ENCODE data around the gene FANCC. TPM values are rescaled to one million over a fixed set of nuclear protein-coding genes. Genes with fewer than 3 reads are reported as not detected.

The FANCC gene
- total and polyA plus RNA-seq, 2 of the 4 experiments (the other 2 are of a cell fraction): 4.7 to 6.3 TPM

DNA sequence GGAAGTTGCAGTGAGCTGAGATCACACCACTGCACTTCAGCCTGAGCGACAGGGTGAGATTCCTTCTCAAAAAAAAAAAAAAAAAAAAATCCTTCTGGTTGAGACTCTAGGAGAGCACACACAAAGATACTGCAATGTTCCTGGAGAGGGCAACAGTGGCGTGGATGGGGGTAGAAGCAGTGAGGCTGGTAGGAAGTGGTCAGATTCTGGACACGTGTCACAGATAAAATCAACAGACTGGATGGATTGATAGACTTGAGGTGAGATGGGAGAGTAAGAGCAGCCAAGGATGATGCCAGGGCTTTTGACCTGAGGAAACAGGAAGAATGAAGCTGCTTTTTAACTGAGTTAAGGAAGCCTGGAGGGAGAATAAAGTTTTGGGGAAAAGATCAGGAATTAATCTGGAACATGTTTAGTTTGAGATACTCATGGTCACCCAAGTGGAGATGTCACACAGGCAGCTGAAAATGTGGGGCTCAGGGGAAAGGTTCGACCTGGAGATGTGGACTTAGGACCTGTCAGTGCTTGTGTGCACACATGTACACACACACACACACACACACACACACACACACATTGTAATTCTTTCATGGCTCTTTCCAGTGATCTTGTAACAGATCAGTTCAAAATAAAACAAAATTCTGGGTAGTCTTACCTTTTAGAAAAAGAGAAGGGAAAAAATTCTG, 88.1 kb downstream of the FANCC start:
- Histone ChIP-seq H2BK20ac (ENCODE audit: low read depth, low read length) (no peak overlapping the region), H4K91ac (ENCODE audit: insufficient read depth, low read depth, low read length) (no peak overlapping the region), H3K27ac (ENCODE audit: insufficient read depth, low read length) (no peak overlapping the region), H2AFZ (replicated peaks; ENCODE audit: low read length, poor library complexity) (no peak overlapping the region), H3K14ac (replicated peaks; ENCODE audit: low read depth, low read length) (no peak overlapping the region), H2AK9ac (replicated peaks; ENCODE audit: low read depth, low read length, poor library complexity) (no peak overlapping the region), H3K9me1 (ENCODE audit: insufficient read depth, low read length) (no peaks in the 10 kb centered on the region; the same call in 1 of the 2 replicates), H3K27me3 (ENCODE audit: control insufficient read depth, insufficient read depth, low read length) (no peaks in the 10 kb centered on the region), H2BK15ac (ENCODE audit: low read depth, low read length) (no peak overlapping the region), H3K79me1 (ENCODE audit: low read depth in 1 of 2, low read length in 2 of 2) (no peaks in the 10 kb centered on the region; a peak in 1 of 4 replicates), H3K4me2 (ENCODE audit: low read depth, low read length) (no peak overlapping the region), H3K4me1 (ENCODE audit: control insufficient read depth, insufficient read depth, low read length) (peaks cover 2% of the 10 kb centered on the region; the same call in 1 of the 2 replicates), H4K5ac (ENCODE audit: low read depth, low read length) (no peak overlapping the region), H3K4me3 (ENCODE audit: insufficient read depth, low read depth, low read length) (no peak overlapping the region), H3K56ac (ENCODE audit: extremely low read depth, insufficient read depth, low read length) (no peak overlapping the region), H3K36me3 (ENCODE audit: control insufficient read depth, insufficient read depth, low read length) (0 out of 2 replicates have a peak, but pooled peaks cover 1% of the 10 kb centered on the region), H3K18ac (ENCODE audit: low read depth, low read length) (no peak overlapping the region), H3K9ac (ENCODE audit: low read depth, low read length) (no peak overlapping the region), H2AK5ac (ENCODE audit: low read depth, low read length) (no peak overlapping the region), H3K9me3 (ENCODE audit: control insufficient read depth, insufficient read depth, low read length) (no peaks in the 10 kb centered on the region), H3K23ac (ENCODE audit: low read depth, low read length) (no peak overlapping the region), H3K4ac (ENCODE audit: low read depth, low read length) (no peak overlapping the region), H4K8ac (ENCODE audit: low read depth in 2 of 2, low read length in 2 of 2) (no peak overlapping the region), H2BK5ac (ENCODE audit: low read depth, low read length, poor library complexity, severe bottlenecking) (no peak overlapping the region), H4K20me1 (ENCODE audit: insufficient read depth, low read length) (no peaks in the 10 kb centered on the region), H2BK120ac (ENCODE audit: low read depth, low read length) (no peak overlapping the region)
- in situ Hi-C loops (cut with MboI; ENCODE audit: low sequenced_read_pairs): no loop called here
- no peak for ATAC-seq (ENCODE audit: low read depth)
- POLR2A ChIA-PET (ENCODE audit: unreplicated experiment): no interaction called here
- BruUV-seq (replicated peaks): no TSS peak
- intact Hi-C loops (cut with micrococcal nuclease): no loop called here
- DNase-seq: no peak
- CTCF ChIA-PET: no interaction called here
- TF ChIP-seq RFX5 (IDR thresholded peaks at IDR 0.05; ENCODE audit: low read depth, low read length) (no peak), FOS (IDR thresholded peaks at IDR 0.05; ENCODE audit: low read depth, low read length) (no peak), CHD1 (IDR thresholded peaks at IDR 0.05; ENCODE audit: low read depth, low read length) (no peak), RAD21 (IDR thresholded peaks at IDR 0.05; ENCODE audit: low read length) (no peak), POLR2A (IDR thresholded peaks at IDR 0.05; ENCODE audit: low read depth, low read length) (no peak), RCOR1 (IDR thresholded peaks at IDR 0.05; ENCODE audit: insufficient replicate concordance, low read length) (no peak), CEBPB (IDR thresholded peaks at IDR 0.05; ENCODE audit: low read depth, low read length) (no peak), MAZ (IDR thresholded peaks at IDR 0.05; ENCODE audit: borderline replicate concordance, low read depth, low read length) (no peak), MAFK (IDR thresholded peaks at IDR 0.05; ENCODE audit: low read depth, low read length) (no peak), BHLHE40 (IDR thresholded peaks at IDR 0.05; ENCODE audit: low read depth, low read length) (no peak)
- TF ChIP-seq, protein P1, sequence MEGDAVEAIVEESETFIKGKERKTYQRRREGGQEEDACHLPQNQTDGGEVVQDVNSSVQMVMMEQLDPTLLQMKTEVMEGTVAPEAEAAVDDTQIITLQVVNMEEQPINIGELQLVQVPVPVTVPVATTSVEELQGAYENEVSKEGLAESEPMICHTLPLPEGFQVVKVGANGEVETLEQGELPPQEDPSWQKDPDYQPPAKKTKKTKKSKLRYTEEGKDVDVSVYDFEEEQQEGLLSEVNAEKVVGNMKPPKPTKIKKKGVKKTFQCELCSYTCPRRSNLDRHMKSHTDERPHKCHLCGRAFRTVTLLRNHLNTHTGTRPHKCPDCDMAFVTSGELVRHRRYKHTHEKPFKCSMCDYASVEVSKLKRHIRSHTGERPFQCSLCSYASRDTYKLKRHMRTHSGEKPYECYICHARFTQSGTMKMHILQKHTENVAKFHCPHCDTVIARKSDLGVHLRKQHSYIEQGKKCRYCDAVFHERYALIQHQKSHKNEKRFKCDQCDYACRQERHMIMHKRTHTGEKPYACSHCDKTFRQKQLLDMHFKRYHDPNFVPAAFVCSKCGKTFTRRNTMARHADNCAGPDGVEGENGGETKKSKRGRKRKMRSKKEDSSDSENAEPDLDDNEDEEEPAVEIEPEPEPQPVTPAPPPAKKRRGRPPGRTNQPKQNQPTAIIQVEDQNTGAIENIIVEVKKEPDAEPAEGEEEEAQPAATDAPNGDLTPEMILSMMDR (conservative IDR thresholded peaks at IDR 0.05; ENCODE audit: low read depth, low read length): no peak
- TF ChIP-seq, protein P2, sequence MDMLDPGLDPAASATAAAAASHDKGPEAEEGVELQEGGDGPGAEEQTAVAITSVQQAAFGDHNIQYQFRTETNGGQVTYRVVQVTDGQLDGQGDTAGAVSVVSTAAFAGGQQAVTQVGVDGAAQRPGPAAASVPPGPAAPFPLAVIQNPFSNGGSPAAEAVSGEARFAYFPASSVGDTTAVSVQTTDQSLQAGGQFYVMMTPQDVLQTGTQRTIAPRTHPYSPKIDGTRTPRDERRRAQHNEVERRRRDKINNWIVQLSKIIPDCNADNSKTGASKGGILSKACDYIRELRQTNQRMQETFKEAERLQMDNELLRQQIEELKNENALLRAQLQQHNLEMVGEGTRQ (IDR thresholded peaks at IDR 0.05; ENCODE audit: low read depth, low read length): no peak
- dilution Hi-C loops (cut with HindIII; ENCODE audit: low sequenced_read_pairs, unreplicated experiment): no loop called here
- WGBS, 2 experiments (ENCODE audit: extremely low coverage in 2 of 2, insufficient read length in 1 of 2): 100% methylated on average over 2 of the region's 4 CpGs; no CpG with 5 or more reads in 1 of the 2 experiments

Measured in IMR-90 (cell line).